CD14-positive monocyte (primary cell): ENCODE data around the gene UNC13B. TPM values are rescaled to one million over a fixed set of nuclear protein-coding genes. Genes with fewer than 3 reads are reported as not detected.

Source experiments
- DNase-seq, 3 donors: peaks; one replicate each; pipeline ENCODE4 v3.0.0-alpha.2; 2011 to 2022
- H2AFZ ChIP-seq: 2 replicates; pipeline ENCODE4 v1.6.0; 2012; ENCODE audit warnings: mild to moderate bottlenecking, low read depth, low read length, inconsistent platforms; ENCODE audit not compliant: insufficient read depth, poor library complexity, severe bottlenecking
- H3K27ac ChIP-seq, 2 donors: 1 replicate in 1 of 2; 2 replicates in 1 of 2; pipeline ENCODE4 v1.5.1; 2012 to 2013; ENCODE audit warnings: low read length in 2 of 2, control low read depth in 1 of 2, inconsistent platforms in 1 of 2, low read depth in 1 of 2, mild to moderate bottlenecking in 1 of 2
- H3K27me3 ChIP-seq, 2 donors: one replicate each; pipeline versions ENCODE4 v1.6.0 to v1.6.1; 2011 to 2013; ENCODE audit warnings: low read length in 2 of 2; ENCODE audit not compliant: control insufficient read depth in 2 of 2, insufficient read depth in 2 of 2
- H3K36me3 ChIP-seq, 2 donors: replicated peaks in 1 of 2; 1 replicate in 1 of 2; 2 replicates in 1 of 2; pipeline versions ENCODE4 v1.5.1 to v1.6.1; 2012 to 2013; ENCODE audit warnings: low read length in 2 of 2, control low read depth in 1 of 2, inconsistent platforms in 1 of 2, mild to moderate bottlenecking in 1 of 2; ENCODE audit not compliant: insufficient read depth in 2 of 2, control insufficient read depth in 1 of 2
- H3K4me1 ChIP-seq, 2 donors: 1 replicate in 1 of 2; 2 replicates in 1 of 2; pipeline versions ENCODE4 v1.5.1 to v1.6.1; 2012 to 2013; ENCODE audit warnings: low read length in 2 of 2, control low read depth in 1 of 2, inconsistent platforms in 1 of 2, mild to moderate bottlenecking in 1 of 2, moderate library complexity in 1 of 2; ENCODE audit not compliant: insufficient read depth in 2 of 2, control insufficient read depth in 1 of 2
- H3K4me2 ChIP-seq: replicated peaks from 2 replicates; pipeline ENCODE3; 2012; ENCODE audit warnings: low read length, moderate library complexity, mild to moderate bottlenecking; ENCODE audit not compliant: poor library complexity, severe bottlenecking; ENCODE audit errors: extremely low read depth
- H3K4me3 ChIP-seq, 3 experiments: fragments of 200-600 bp in 1 of 3; sonication (generic) in 1 of 3; replicated peaks in 1 of 3; 1 replicate in 2 of 3; 2 replicates in 1 of 3; pipeline ENCODE4 v1.5.1; 2011 to 2013; ENCODE audit warnings: low read length in 3 of 3, mild to moderate bottlenecking in 3 of 3, control low read depth in 2 of 3, low read depth in 2 of 3, inconsistent platforms in 1 of 3, moderate library complexity in 1 of 3
- H3K79me2 ChIP-seq: 2 replicates; pipeline ENCODE4 v1.6.0; 2012; ENCODE audit warnings: mild to moderate bottlenecking, control low read depth, inconsistent platforms, low read length, moderate library complexity; ENCODE audit not compliant: insufficient read depth
- H3K9ac ChIP-seq: 2 replicates; pipeline ENCODE4 v1.6.0; 2017; ENCODE audit warnings: low read length, mild to moderate bottlenecking; ENCODE audit not compliant: insufficient read depth, poor library complexity, severe bottlenecking
- H3K9me3 ChIP-seq, 2 donors: replicated peaks in 1 of 2; 1 replicate in 1 of 2; 2 replicates in 1 of 2; pipeline versions ENCODE4 v1.5.1 to v1.6.1; 2012 to 2013; ENCODE audit warnings: low read length in 2 of 2, control low read depth in 1 of 2; ENCODE audit not compliant: control insufficient read depth in 1 of 2, insufficient read depth in 1 of 2
- H4K20me1 ChIP-seq: 2 replicates; pipeline ENCODE4 v1.6.0; 2012; ENCODE audit warnings: mild to moderate bottlenecking, low read length, control low read depth, moderate library complexity; ENCODE audit not compliant: insufficient read depth
- H3K27ac Mint-ChIP-seq, 7 donors: one replicate each; pipeline ENCODE4 v1.8.0; 2020; ENCODE audit warnings: mild to moderate bottlenecking in 7 of 7, mixed read lengths in 7 of 7, moderate library complexity in 6 of 7, inconsistent platforms in 2 of 7
- H3K27me3 Mint-ChIP-seq, 3 donors: one replicate each; pipeline ENCODE4 v1.8.0; 2021 to 2022; ENCODE audit warnings: low read depth in 3 of 3, mild to moderate bottlenecking in 3 of 3, mixed read lengths in 3 of 3, moderate library complexity in 3 of 3, inconsistent platforms in 1 of 3
- H3K36me3 Mint-ChIP-seq, 2 donors: one replicate each; pipeline ENCODE4 v1.8.0; 2020; ENCODE audit warnings: mixed read lengths in 2 of 2, inconsistent platforms in 1 of 2, mild to moderate bottlenecking in 1 of 2
- H3K4me1 Mint-ChIP-seq: one replicate; pipeline ENCODE4 v1.8.0; 2020; ENCODE audit warnings: mild to moderate bottlenecking, mixed read lengths
- H3K4me3 Mint-ChIP-seq, 2 donors: one replicate each; pipeline ENCODE4 v1.8.0; 2020; ENCODE audit warnings: mild to moderate bottlenecking in 2 of 2, mixed read lengths in 2 of 2, moderate library complexity in 1 of 2
- H3K9me3 Mint-ChIP-seq, 7 donors: one replicate each; pipeline ENCODE4 v1.8.0; 2020 to 2022; ENCODE audit warnings: mixed read lengths in 7 of 7, mild to moderate bottlenecking in 6 of 7, moderate library complexity in 6 of 7, inconsistent platforms in 2 of 7
- WGBS: methylation state at CpG from one replicate; pipeline ENCODE4 v1.1.5; 2013; ENCODE audit warnings: missing lambda C conversion rate; ENCODE audit not compliant: insufficient coverage; 5-methylcytosine and 5-hydroxymethylcytosine counted together
- intact Hi-C, 2 donors: fragments of 100-400 bp; cut with micrococcal nuclease; formaldehyde crosslinking; loops; one replicate each; pipeline versions ENCODE4 v1.15.0 to v1.15.1; 2023
- polyA plus RNA-seq, 3 donors: library from polyadenylated mRNA; depleted of rRNA in 1 of 3; unstranded in 2 of 3; stranded (reverse) in 1 of 3; fragments of 300-500 nt in 2 of 3; fragments of >200 nt in 1 of 3; fragmentation: Illumina TruSeq in 2 of 3; gene quantifications; 1 replicate in 2 of 3; 2 replicates in 1 of 3; pipeline ENCODE4 v1.2.3, GENCODE V29; 2012 to 2021
- TF ChIP-seq, protein P1 (sequence below): fragments of 200-600 bp; IDR thresholded peaks from one replicate; pipeline ENCODE4 v1.8.0; 2022; ENCODE audit warnings: antibody characterized with exemption, mild to moderate bottlenecking

The UNC13B gene
- polyA plus RNA-seq, 3 donors = 0.41 to 0.81 (median 0.66) TPM

DNA sequence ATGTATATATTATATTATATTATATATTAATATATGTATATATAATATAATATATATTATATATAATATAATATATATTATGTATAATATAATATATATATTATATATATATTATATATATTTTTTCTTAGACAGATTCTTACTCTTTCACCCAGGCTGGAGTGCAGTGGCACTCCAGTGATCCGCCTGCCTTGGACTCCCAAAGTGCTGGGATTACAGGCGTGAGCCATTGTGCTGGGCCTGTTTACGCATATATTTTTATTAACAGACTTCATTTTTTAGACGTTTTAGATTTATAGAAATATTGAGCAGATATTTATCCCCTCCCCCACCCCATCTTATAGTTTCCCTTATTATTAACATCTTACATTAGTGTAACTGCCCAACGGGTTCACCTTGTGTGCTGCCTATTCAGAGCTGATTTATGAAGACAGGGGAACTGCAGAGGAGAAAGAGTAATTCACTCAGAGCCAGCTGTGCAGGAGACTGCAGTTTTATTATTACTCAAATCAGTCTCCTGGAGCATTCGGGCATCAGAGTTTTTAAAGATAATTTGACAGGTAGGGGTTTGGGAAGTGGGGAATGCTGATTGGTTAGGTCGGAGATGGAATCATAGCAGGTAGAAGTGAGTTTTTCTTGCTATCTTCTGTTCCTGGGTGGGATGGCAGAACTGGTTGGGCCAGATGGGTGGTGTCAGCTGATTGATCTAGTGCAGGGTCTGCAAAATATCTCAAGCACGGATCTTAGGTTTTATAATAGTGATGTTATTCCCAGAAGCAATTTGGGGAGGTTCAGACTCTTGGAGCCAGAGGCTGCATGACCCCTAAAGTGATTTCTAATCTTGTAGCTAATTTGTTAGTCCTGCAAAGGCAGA is 93.4 kb downstream of the UNC13B start:
- Histone ChIP-seq H3K4me1 (peaks cover 2 to 5% of the 10 kb centered on the region in 2 donors), H3K9me3 (no peaks in the 10 kb centered on the region), H4K20me1 (no peaks in the 10 kb centered on the region), H3K4me3 (no peak overlapping the region), H2AFZ (no peak overlapping the region), H3K27me3 (no peaks in the 10 kb centered on the region), H3K27ac (no peak overlapping the region), H3K4me2 (no peak overlapping the region), H3K79me2 (no peaks in the 10 kb centered on the region), H3K9ac (no peak overlapping the region), H3K36me3 (no peaks in the 10 kb centered on the region)
- peaks cover 0 to 3% (median under 1%) of the 10 kb centered on the region in 7 donors for H3K9me3 Mint-ChIP-seq
- peaks cover 13% of the 10 kb centered on the region for H3K4me1 Mint-ChIP-seq
- WGBS = 100% methylated on average over 4 of the region's 8 CpGs
- H3K4me3 Mint-ChIP-seq = no peak overlapping the region
- H3K36me3 Mint-ChIP-seq = no peaks in the 10 kb centered on the region
- intact Hi-C loops = loop anchor here (10.0 kb wide), 1 partner anchor 140 kb away; the partner anchor contains the start of gene ATOSB (in 2 of the 2)
- no peak for DNase-seq
- TF ChIP-seq, protein P1, sequence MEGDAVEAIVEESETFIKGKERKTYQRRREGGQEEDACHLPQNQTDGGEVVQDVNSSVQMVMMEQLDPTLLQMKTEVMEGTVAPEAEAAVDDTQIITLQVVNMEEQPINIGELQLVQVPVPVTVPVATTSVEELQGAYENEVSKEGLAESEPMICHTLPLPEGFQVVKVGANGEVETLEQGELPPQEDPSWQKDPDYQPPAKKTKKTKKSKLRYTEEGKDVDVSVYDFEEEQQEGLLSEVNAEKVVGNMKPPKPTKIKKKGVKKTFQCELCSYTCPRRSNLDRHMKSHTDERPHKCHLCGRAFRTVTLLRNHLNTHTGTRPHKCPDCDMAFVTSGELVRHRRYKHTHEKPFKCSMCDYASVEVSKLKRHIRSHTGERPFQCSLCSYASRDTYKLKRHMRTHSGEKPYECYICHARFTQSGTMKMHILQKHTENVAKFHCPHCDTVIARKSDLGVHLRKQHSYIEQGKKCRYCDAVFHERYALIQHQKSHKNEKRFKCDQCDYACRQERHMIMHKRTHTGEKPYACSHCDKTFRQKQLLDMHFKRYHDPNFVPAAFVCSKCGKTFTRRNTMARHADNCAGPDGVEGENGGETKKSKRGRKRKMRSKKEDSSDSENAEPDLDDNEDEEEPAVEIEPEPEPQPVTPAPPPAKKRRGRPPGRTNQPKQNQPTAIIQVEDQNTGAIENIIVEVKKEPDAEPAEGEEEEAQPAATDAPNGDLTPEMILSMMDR = no peak
- H3K27me3 Mint-ChIP-seq = no peaks in the 10 kb centered on the region
- H3K27ac Mint-ChIP-seq = no peak overlapping the region

DNA sequence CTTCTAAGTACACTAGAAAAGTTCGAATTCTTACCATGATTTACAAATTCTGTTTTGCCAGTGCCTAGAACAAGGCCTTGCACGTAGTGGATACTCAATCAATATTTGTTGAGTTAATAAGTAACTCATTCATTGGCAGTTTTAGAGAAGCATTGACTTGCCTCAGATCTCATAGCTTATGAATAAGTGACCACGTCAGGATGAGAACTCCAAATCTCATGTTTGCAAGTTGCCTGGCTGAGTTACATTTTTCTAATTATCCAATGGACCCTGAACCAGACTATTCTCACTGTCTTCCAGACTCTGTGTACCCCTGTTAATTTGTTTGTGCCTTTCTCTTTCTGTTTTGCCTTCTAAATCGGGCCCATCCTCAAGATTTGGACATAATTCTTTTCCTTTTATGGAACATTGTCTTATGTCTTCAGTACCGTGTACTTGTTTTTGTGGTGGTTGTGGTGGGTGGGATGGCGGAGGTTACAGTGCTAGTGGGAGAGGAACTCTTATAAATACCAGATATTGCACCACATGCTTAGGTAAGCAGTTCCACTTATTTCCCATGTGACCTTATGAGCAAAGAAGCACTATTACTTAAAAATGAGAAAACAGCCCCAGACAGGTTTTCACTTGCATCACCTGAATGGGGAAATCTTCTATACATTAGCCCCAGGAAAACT is 96.3 kb downstream of the UNC13B start:
- Histone ChIP-seq H4K20me1 (no peaks in the 10 kb centered on the region), H3K4me3 (no peak overlapping the region), H3K79me2 (no peaks in the 10 kb centered on the region), H3K4me2 (peak overlapping the region; percentile 13), H2AFZ (no peak overlapping the region), H3K27me3 (no peaks in the 10 kb centered on the region), H3K9me3 (no peaks in the 10 kb centered on the region), H3K36me3 (no peaks in the 10 kb centered on the region), H3K27ac (no peak overlapping the region), H3K4me1 (peaks cover 2 to 10% of the 10 kb centered on the region in 2 donors), H3K9ac (no peak overlapping the region)
- Mint-ChIP-seq H3K4me1 (peaks cover 14% of the 10 kb centered on the region), H3K27me3 (no peaks in the 10 kb centered on the region), H3K27ac (peak overlapping the region in 3 of 7 donors; percentile 8 to 41 (median 12)), H3K9me3 (peaks cover 0 to 2% (median 0%) of the 10 kb centered on the region in 7 donors), H3K4me3 (no peak overlapping the region), H3K36me3 (no peaks in the 10 kb centered on the region)
- intact Hi-C loops = loop anchor here (10.0 kb wide), 1 partner anchor 143 kb away; the partner anchor contains the start of gene ATOSB (in 2 of the 2)
- 90% methylated on average over 2 of the region's 6 CpGs for WGBS
- peak in 2 of 3 donors; percentile 6 to 7 for DNase-seq
- TF ChIP-seq, protein P1 = no peak
